GM10248 (cell line): Measurements from ENCODE around the gene MAPKAP1.

Source experiments
- CTCF ChIA-PET: fragments of 300-600 bp; sonication (Branson Sonifier 250); formaldehyde crosslinking; extraction: SDS; loops from one replicate; lab custom pipeline; 2021; ENCODE audit warnings: antibody characterized with exemption; lab: Yijun Ruan, JAX
- POLR2A ChIA-PET: fragments of 350-650 bp; sonication (Branson Sonifier 250); formaldehyde crosslinking; extraction: SDS; loops from one replicate; lab custom pipeline; 2020; ENCODE audit warnings: antibody characterized with exemption; lab: Yijun Ruan, JAX
- DNase-seq: peaks from one replicate; pipeline ENCODE4 v3.0.0; 2012; ENCODE audit errors: extremely low spot score
- TF ChIP-seq, protein P1 (sequence below): IDR thresholded peaks from 2 replicates; pipeline ENCODE4 v1.5.1; 2012; ENCODE audit warnings: mild to moderate bottlenecking, low read depth; ENCODE audit errors: extremely low read depth, missing control alignments, control extremely low read depth

Gene MAPKAP1

GRCh38 chr9:125486152-125486508 lies 220.9 kb downstream of the MAPKAP1 start:
- TF ChIP-seq, protein P1, sequence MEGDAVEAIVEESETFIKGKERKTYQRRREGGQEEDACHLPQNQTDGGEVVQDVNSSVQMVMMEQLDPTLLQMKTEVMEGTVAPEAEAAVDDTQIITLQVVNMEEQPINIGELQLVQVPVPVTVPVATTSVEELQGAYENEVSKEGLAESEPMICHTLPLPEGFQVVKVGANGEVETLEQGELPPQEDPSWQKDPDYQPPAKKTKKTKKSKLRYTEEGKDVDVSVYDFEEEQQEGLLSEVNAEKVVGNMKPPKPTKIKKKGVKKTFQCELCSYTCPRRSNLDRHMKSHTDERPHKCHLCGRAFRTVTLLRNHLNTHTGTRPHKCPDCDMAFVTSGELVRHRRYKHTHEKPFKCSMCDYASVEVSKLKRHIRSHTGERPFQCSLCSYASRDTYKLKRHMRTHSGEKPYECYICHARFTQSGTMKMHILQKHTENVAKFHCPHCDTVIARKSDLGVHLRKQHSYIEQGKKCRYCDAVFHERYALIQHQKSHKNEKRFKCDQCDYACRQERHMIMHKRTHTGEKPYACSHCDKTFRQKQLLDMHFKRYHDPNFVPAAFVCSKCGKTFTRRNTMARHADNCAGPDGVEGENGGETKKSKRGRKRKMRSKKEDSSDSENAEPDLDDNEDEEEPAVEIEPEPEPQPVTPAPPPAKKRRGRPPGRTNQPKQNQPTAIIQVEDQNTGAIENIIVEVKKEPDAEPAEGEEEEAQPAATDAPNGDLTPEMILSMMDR, result no peak
- ChIA-PET CTCF (no interaction called here), POLR2A (no interaction called here)
- DNase-seq, result no peak

- TF ChIP-seq, protein P1, result no peak
- no peak for DNase-seq
- ChIA-PET CTCF (interaction anchor here (1.2 kb wide), 1 partner anchor 12 kb away, joined by 5 read pairs; no protein-coding TSS in a partner anchor), POLR2A (no interaction called here)
These were observed 221.4 kb downstream of the MAPKAP1 start for GRCh38 chr9:125485471-125486151.

DNA sequence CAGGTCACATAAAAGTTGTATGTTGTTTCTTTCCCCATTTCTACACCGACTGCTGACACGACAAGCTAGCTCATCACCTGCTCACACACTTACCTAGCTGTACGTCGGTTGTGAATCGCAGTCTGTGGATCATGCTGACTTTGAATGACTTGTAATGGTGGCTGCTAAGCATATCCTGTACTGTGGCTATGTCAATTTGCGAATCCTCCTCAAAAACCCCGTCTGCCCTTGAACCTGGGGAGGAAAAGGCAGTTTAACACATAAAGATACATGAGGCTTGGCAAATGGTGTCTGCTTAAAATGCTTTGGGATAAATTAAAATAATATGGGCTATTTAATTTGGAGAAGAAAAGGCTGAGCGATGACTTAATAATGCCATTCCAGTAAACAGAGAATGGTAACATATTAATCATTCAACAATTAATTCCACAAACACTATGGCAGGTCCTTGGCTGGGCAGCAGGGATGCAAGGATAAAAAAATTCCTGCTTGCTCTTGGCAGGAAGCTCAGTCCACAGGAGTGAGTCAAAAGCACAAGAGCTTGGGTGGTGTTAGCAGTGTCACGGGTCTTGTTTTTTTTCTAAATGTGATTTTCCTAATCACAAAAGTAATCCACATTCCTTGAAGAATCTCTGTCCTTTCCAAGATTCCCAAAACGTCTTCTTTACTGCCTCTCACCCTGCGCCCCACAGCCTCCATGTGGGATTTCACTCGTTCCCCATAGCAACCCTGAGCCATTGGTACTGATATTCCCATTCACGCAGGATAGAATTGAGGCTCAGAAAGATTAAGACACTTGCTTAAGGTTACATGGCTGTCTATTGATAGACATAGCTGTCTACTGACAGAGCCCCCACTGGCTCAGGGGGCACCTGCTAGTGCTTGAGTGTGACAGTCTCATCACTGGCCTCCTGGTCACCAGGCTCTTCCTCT lies 222.4 kb downstream of the MAPKAP1 start:
- ChIA-PET CTCF (interaction anchor here (0.8 to 1.2 kb wide), 2 partner anchors 11 to 202 kb away, joined by 3 to 5 read pairs; no protein-coding TSS in a partner anchor), POLR2A (no interaction called here)
- TF ChIP-seq, protein P1, result no peak
- no peak for DNase-seq

GRCh38 chr9:125483697-125484096 lies 223.3 kb downstream of the MAPKAP1 start:
- POLR2A ChIA-PET, result no interaction called here

GRCh38 chr9:125479846-125480615 lies 227.0 kb downstream of the MAPKAP1 start:
- TF ChIP-seq, protein P1, result no peak
- no peak for DNase-seq
- POLR2A ChIA-PET, result no interaction called here
- CTCF ChIA-PET, result no interaction called here

More at GRCh38 chr9:125483697-125484096, 223.3 kb downstream of the MAPKAP1 start:
- CTCF ChIA-PET, result no interaction called here
- no peak for DNase-seq
- TF ChIP-seq, protein P1, result no peak

DNA sequence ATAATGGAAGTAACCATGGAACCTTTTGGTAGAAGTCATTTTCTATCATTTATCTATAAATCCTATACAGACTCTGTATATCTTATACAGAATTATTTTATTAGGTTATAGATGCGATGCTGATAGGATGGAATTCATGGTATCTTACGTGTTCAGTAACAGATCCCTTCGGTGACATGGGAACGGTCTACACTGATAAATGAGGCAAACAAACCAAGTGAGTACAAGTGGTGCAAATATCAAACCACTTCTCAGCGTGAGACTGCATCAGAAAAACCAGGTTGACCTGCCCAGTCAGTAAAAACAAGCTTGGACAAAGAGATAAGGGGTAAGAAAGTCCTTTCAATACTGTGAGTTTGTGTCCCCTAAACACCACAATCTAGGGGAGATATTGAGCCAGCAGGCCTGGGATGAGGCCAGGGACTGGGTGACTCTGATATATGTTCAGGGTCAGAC lies 229.9 kb downstream of the MAPKAP1 start:
- POLR2A ChIA-PET, result no interaction called here
- TF ChIP-seq, protein P1, result no peak
- CTCF ChIA-PET, result no interaction called here
- DNase-seq, result no peak
